ENCODE measurements around the gene PARN. TPM values are rescaled to one million over a fixed set of nuclear protein-coding genes. Genes with fewer than 3 reads are reported as not detected.

Gene PARN
- polyA plus RNA-seq, 1 experiment = 33.9 TPM

- no peak for TF ChIP-seq CTCF (IDR thresholded peaks at IDR 0.05; ENCODE audit: low read depth, low read length)
- ChIA-PET POLR2A (interaction anchor here (0.6 to 1.3 kb wide), 2 partner anchors 24 to 216 kb away, joined by 4 to 13 read pairs; no protein-coding TSS in a partner anchor), CTCF (interaction anchor here (1.0 to 3.6 kb wide), 5 partner anchors 10 to 608 kb away, joined by 3 to 37 read pairs (median 8); partner anchors contain the start of gene ERCC4)
- DNase-seq (ENCODE audit: low read depth, low spot score) = peak; percentile 49
- Histone ChIP-seq H3K27me3 (ENCODE audit: control insufficient read depth, insufficient read depth, low read length) (no peaks in the 10 kb centered on the region), H3K4me3 (ENCODE audit: low read depth, low read length) (no peak overlapping the region), H3K27ac (ENCODE audit: low read depth, low read length) (peak overlapping the region; percentile 60), H3K9me3 (ENCODE audit: control insufficient read depth, insufficient read depth, low read length) (no peaks in the 10 kb centered on the region)
These were observed 102.5 kb downstream of the PARN start for GRCh38 chr16:14527411-14528044.

DNA sequence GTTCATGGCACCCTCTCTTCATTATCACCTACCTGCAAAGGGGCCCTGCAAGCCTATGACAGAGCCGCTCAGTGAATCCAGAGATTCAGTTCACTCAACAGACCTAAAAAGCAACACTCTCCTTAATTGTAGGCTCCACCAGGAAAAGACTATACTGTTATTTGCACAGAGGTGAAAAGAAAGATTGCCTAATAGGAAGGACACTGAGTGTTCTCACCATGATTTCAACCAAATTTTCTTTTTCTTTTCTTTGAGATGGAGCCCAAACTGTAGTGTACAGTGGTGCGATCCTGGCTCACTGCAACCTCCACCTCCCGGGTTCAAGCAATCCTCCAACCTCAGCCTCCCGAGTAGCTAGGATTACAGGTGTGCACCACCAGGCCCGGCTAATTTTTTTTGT, 104.5 kb downstream of the PARN start:
- Histone ChIP-seq H3K4me3 (ENCODE audit: low read depth, low read length) (no peak overlapping the region), H3K27ac (ENCODE audit: low read depth, low read length) (no peak overlapping the region), H3K9me3 (ENCODE audit: control insufficient read depth, insufficient read depth, low read length) (no peaks in the 10 kb centered on the region), H3K27me3 (ENCODE audit: control insufficient read depth, insufficient read depth, low read length) (no peaks in the 10 kb centered on the region)
- no peak for DNase-seq (ENCODE audit: low read depth, low spot score)
- no peak for TF ChIP-seq CTCF (IDR thresholded peaks at IDR 0.05; ENCODE audit: low read depth, low read length)
- ChIA-PET CTCF (no interaction called here), POLR2A (no interaction called here)

GRCh38 chr16:14524979-14525378, 105.1 kb downstream of the PARN start:
- no peaks in the 10 kb centered on the region for H3K9me3 ChIP-seq (ENCODE audit: control insufficient read depth, insufficient read depth, low read length)
- no peak for TF ChIP-seq CTCF (IDR thresholded peaks at IDR 0.05; ENCODE audit: low read depth, low read length)
- no peak for DNase-seq (ENCODE audit: low read depth, low spot score)
- no peaks in the 10 kb centered on the region for H3K27me3 ChIP-seq (ENCODE audit: control insufficient read depth, insufficient read depth, low read length)
- ChIA-PET CTCF (interaction anchor here (1.3 kb wide), 1 partner anchor 600 kb away, joined by 4 read pairs; no protein-coding TSS in a partner anchor), POLR2A (no interaction called here)
- no peak overlapping the region for H3K4me3 ChIP-seq (ENCODE audit: low read depth, low read length)
- no peak overlapping the region for H3K27ac ChIP-seq (ENCODE audit: low read depth, low read length)

DNA sequence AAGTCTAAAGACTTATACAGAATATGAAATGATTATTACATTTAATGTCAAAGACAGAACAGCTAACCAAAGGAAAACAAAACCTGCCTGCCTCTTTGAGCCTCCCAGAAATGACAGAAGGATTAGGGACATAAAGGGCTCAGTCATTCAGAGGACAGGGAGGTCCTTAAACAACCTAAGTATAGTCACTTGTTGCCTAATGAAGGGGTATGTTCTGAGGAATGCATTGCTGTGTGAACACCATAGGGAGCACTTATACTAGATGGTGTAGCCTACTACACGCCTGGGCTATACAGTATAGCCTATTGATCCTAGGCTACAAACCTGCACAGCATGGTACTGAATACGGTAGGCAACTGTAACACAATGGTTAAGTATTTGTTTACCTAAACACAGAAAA, 106.4 kb downstream of the PARN start:
- CTCF ChIA-PET = interaction anchor here (0.6 to 1.3 kb wide), 2 partner anchors 146 to 599 kb away, joined by 3 to 4 read pairs; no protein-coding TSS in a partner anchor
- Histone ChIP-seq H3K27ac (ENCODE audit: low read depth, low read length) (no peak overlapping the region), H3K9me3 (ENCODE audit: control insufficient read depth, insufficient read depth, low read length) (no peaks in the 10 kb centered on the region), H3K27me3 (ENCODE audit: control insufficient read depth, insufficient read depth, low read length) (no peaks in the 10 kb centered on the region), H3K4me3 (ENCODE audit: low read depth, low read length) (no peak overlapping the region)
- no peak for DNase-seq (ENCODE audit: low read depth, low spot score)
- POLR2A ChIA-PET = no interaction called here
- no peak for TF ChIP-seq CTCF (IDR thresholded peaks at IDR 0.05; ENCODE audit: low read depth, low read length)

DNA sequence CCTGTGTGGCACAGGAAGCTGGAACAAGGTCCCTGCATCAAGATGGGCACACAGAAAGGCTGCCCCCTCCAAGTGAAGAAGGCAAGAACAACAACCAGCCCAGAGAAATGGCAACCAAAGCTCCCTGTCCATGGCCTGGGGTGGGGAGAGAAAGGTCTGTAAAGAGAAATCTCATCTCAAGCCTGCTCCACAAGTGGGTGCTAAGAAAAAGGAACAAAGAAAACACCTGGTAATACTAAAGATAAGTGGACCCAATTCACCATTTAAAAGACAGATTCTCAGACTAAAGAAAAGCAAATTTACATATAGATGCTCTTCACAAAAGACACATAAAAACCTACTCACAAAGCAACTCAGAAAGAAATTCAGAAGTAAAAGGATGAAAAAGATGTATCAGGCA, 107.4 kb downstream of the PARN start:
- H3K27ac ChIP-seq (ENCODE audit: low read depth, low read length) = no peak overlapping the region
- DNase-seq (ENCODE audit: low read depth, low spot score) = no peak
- no peak overlapping the region for H3K4me3 ChIP-seq (ENCODE audit: low read depth, low read length)
- no peaks in the 10 kb centered on the region for H3K9me3 ChIP-seq (ENCODE audit: control insufficient read depth, insufficient read depth, low read length)
- H3K27me3 ChIP-seq (ENCODE audit: control insufficient read depth, insufficient read depth, low read length) = no peaks in the 10 kb centered on the region
- ChIA-PET POLR2A (no interaction called here), CTCF (interaction anchor here (0.8 to 1.4 kb wide), 3 partner anchors 222 to 603 kb away, joined by 3 to 4 read pairs (median 3); partner anchors contain the start of gene ERCC4)
- TF ChIP-seq CTCF (IDR thresholded peaks at IDR 0.05; ENCODE audit: low read depth, low read length) = no peak

Data from AG04450 (cell line).